Transverse colon (tissue), 4 donors: Measurements from ENCODE around the gene ATRIP.

Experiments used
- CTCF ChIP-seq, 5 experiments: fragments of 200-600 bp in 3 of 5; fragments of 450-650 bp in 2 of 5; sonication (generic) in 3 of 5; IDR thresholded peaks; 1 replicate in 2 of 5; 2 replicates in 3 of 5; pipeline ENCODE4 v1.5.1; 2016 to 2017; ENCODE audit warnings: antibody characterized with exemption in 5 of 5, inconsistent platforms in 3 of 5, mild to moderate bottlenecking in 2 of 5, moderate library complexity in 1 of 5
- EP300 ChIP-seq: sonication (generic); formaldehyde crosslinking; IDR thresholded peaks from one replicate; pipeline ENCODE4 v1.6.1; 2017; ENCODE audit warnings: antibody characterized with exemption, low read depth
- POLR2A ChIP-seq: fragments of 450-650 bp; IDR thresholded peaks from one replicate; pipeline ENCODE4 v1.6.1; 2016; ENCODE audit warnings: antibody characterized with exemption, mild to moderate bottlenecking, moderate library complexity
- POLR2AphosphoS5 ChIP-seq, 3 donors: sonication (generic); formaldehyde crosslinking; IDR thresholded peaks; one replicate each; pipeline ENCODE4 v1.6.1; 2016; ENCODE audit warnings: antibody characterized with exemption in 3 of 3

DNA sequence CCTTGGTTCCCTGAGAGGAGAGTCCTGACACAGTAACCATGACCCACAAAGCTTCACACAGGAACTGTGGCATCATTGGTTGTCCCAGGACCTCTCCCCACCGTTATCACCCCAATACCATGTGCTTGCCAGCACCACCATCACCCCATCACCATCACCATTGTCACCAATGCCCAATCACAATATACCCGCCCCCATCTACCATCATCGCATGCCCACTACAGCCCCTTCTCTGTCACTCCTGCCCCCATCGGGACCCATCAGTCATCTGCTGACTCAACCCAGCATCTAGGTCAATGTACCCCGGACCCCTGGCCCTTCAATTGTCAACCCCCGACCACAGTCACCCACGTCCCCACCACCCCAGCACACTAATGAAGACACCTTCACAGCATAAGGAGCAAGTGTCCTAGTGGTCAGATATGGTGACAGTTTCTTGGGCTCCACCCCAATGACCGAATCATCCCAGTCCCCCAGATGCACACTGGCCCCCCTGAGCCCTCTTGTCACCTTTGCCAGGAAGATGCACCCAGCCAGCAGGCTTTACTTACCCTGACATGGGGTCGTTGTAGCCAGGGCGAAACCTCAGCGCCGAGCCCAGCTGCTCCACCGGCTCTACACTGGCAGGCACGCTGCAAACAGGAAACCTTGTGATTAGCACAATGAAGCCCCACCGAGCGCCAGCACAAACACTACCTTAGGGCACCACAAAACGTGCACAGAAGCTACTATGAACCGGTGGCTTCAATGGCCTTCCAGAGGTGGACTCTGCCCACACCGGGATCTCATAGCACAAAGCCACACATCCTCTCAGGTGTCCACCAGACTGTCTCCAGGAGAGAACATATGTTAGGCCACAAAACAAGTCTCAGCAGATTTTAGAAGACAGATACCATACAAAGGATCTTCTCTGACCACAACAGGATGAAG, 32.4 kb downstream of the ATRIP start:
- TF ChIP-seq EP300 (no peak), CTCF (IDR thresholded peaks at IDR 0.05) (no peak), POLR2AphosphoS5 (IDR thresholded peaks at IDR 0.05) (no peak), POLR2A (no peak)
